Heart left ventricle (tissue), 16 donors: Measurements from ENCODE around the gene CDC42EP3. TPM values are rescaled to one million over a fixed set of nuclear protein-coding genes. Genes with fewer than 3 reads are reported as not detected.

Experiments
- ATAC-seq, 4 donors: fragments of 200-7000 bp; cut with Tn5 transposase; one replicate each; pipeline ENCODE4 v1.9.1; 2020 to 2022; ENCODE audit warnings: moderate library complexity in 4 of 4, mild to moderate bottlenecking in 3 of 4, moderate number of reproducible peaks in 1 of 4
- DNase-seq, 5 donors: peaks; one replicate each; pipeline ENCODE4 v3.0.0-alpha.2; 2020
- H3K27ac ChIP-seq, 12 donors: fragments of 200-600 bp; sonication (generic) in 4 of 12; one replicate each; pipeline versions ENCODE4 v1.5.0 to v1.8.0; 2016 to 2022; ENCODE audit warnings: mild to moderate bottlenecking in 2 of 12
- H3K27me3 ChIP-seq, 9 donors: fragments of 200-600 bp; sonication (generic) in 2 of 9; one replicate each; pipeline versions ENCODE4 v1.5.1 to v1.8.0; 2016 to 2022; ENCODE audit warnings: mild to moderate bottlenecking in 3 of 9
- H3K36me3 ChIP-seq, 9 donors: fragments of 200-600 bp; sonication (generic) in 2 of 9; one replicate each; pipeline versions ENCODE4 v1.5.0 to v1.8.0; 2018 to 2022; ENCODE audit warnings: mild to moderate bottlenecking in 2 of 9
- H3K4me1 ChIP-seq, 12 donors: fragments of 200-600 bp; sonication (generic) in 4 of 12; one replicate each; pipeline versions ENCODE4 v1.5.0 to v1.8.0; 2016 to 2022; ENCODE audit warnings: mild to moderate bottlenecking in 3 of 12
- H3K4me3 ChIP-seq, 12 donors: fragments of 200-600 bp; sonication (generic) in 4 of 12; one replicate each; pipeline versions ENCODE4 v1.5.0 to v1.8.0; 2017 to 2022; ENCODE audit warnings: mild to moderate bottlenecking in 9 of 12, moderate library complexity in 4 of 12
- H3K9me3 ChIP-seq, 12 donors: fragments of 200-600 bp; sonication (generic) in 4 of 12; one replicate each; pipeline versions ENCODE4 v1.5.0 to v1.8.0; 2016 to 2022; ENCODE audit warnings: mild to moderate bottlenecking in 1 of 12
- POLR2A ChIP-seq, 2 donors: fragments of 450-650 bp; IDR thresholded peaks; one replicate each; pipeline ENCODE4 v1.6.1; 2017; ENCODE audit warnings: antibody characterized with exemption in 2 of 2, mild to moderate bottlenecking in 2 of 2, moderate library complexity in 2 of 2
- WGBS, 4 donors: extraction: QIAGEN DNeasy Blood & Tissue Kit in 2 of 4; methylation state at CpG; one replicate each; pipeline versions ENCODE4 v1.1.5 to v1.1.7; 2013 to 2018; 5-methylcytosine and 5-hydroxymethylcytosine counted together
- intact Hi-C, 10 donors: fragments of 100-400 bp; cut with DNase I; formaldehyde crosslinking; loops; one replicate each; pipeline versions ENCODE4 v1.11.1 to v1.14.2; 2022
- polyA plus RNA-seq, 2 donors: library from polyadenylated mRNA; stranded (reverse); fragments of 200-250 nt; gene quantifications; one replicate each; pipeline ENCODE4 v1.2.3, GENCODE V29; 2013
- total RNA-seq, 9 donors: library from RNA; depleted of rRNA in 2 of 9; stranded (reverse); fragments of >200 nt in 2 of 9; fragmentation: NEBNext Ultra II Directional in 3 of 9; extraction: Animal tissue kit (Norgen Biotek cat#: 25700) in 3 of 9; gene quantifications; one replicate each; pipeline versions ENCODE4 v1.1.0 to v1.2.4, GENCODE V29; 2016 to 2023
- TF ChIP-seq, protein P1 (sequence below), 12 donors: fragments of 200-600 bp; sonication (generic) in 4 of 12; IDR thresholded peaks; one replicate each; pipeline versions ENCODE4 v1.5.0 to v1.8.0; 2018 to 2022; ENCODE audit warnings: antibody characterized with exemption in 12 of 12, mild to moderate bottlenecking in 5 of 12
- donor health status: ischemic (EF 13 %, LVEDD 7.1; RV severe dilation, severe dysfunction).
- donor health status: healthy with polysubstance abuse.
- donor health status: DM: no; HTN: yes; CAD: no.
- donor health status: DM: no; HTN: no; CAD: no.
- donor health status: ischemic (EF 25% LVEDD 6.9; RV normal size, moderate dysfunction).
- donor health status: ischemic (EF 25% LVEDD 5.7; RV mildly dilated, moderate dysfunction).
- donor health status: healthy.
- donor health status: DM: yes; HTN: yes; CAD: no.
- donor health status: ischemic (EF 35%, LVEDD 5.7; RV mildly dilated, moderate dysfunction).
- donor health status: nonischemic (EF 11% LVEDD 7.7; RV severe dilation, severe dysfunction).
- donor health status: DM: yes; HTN: yes; CAD: no.
- donor health status: PGD.
- donor health status: ischemic (EF 29% LVEDD 5.4; RV normal size, mild dysfunction).
- donor health status: nonischemic (EF 23%, LVEDD 6.1; RV moderate dilation, normal function).

The CDC42EP3 gene
- total and polyA plus RNA-seq, 11 donors, result 32.5 to 189 (median 111) TPM

- ATAC-seq (no peak), DNase-seq (no peak)
- Histone ChIP-seq H3K27me3 (no peaks in the 10 kb centered on the region), H3K4me3 (no peak overlapping the region), H3K4me1 (peaks cover 0 to 68% (median 16%) of the 10 kb centered on the region in 12 donors), H3K27ac (peak overlapping the region in 1 of 12 donors; percentile 8), H3K9me3 (no peaks in the 10 kb centered on the region), H3K36me3 (peaks cover 0 to 14% (median 0%) of the 10 kb centered on the region in 9 donors)
- no peak for TF ChIP-seq POLR2A (IDR thresholded peaks at IDR 0.05)
- TF ChIP-seq, protein P1, sequence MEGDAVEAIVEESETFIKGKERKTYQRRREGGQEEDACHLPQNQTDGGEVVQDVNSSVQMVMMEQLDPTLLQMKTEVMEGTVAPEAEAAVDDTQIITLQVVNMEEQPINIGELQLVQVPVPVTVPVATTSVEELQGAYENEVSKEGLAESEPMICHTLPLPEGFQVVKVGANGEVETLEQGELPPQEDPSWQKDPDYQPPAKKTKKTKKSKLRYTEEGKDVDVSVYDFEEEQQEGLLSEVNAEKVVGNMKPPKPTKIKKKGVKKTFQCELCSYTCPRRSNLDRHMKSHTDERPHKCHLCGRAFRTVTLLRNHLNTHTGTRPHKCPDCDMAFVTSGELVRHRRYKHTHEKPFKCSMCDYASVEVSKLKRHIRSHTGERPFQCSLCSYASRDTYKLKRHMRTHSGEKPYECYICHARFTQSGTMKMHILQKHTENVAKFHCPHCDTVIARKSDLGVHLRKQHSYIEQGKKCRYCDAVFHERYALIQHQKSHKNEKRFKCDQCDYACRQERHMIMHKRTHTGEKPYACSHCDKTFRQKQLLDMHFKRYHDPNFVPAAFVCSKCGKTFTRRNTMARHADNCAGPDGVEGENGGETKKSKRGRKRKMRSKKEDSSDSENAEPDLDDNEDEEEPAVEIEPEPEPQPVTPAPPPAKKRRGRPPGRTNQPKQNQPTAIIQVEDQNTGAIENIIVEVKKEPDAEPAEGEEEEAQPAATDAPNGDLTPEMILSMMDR (IDR thresholded peaks at IDR 0.05), result peak in 3 of 12 donors; percentile 9 to 26 (median 21)
- WGBS, 4 donors, result 64 to 79% (median 68%) methylated on average over 5 of the region's 5 CpGs
- intact Hi-C loops, result no loop called here
Observed at GRCh38 chr2:37637190-37637860, 34.1 kb downstream of the CDC42EP3 start.

DNA sequence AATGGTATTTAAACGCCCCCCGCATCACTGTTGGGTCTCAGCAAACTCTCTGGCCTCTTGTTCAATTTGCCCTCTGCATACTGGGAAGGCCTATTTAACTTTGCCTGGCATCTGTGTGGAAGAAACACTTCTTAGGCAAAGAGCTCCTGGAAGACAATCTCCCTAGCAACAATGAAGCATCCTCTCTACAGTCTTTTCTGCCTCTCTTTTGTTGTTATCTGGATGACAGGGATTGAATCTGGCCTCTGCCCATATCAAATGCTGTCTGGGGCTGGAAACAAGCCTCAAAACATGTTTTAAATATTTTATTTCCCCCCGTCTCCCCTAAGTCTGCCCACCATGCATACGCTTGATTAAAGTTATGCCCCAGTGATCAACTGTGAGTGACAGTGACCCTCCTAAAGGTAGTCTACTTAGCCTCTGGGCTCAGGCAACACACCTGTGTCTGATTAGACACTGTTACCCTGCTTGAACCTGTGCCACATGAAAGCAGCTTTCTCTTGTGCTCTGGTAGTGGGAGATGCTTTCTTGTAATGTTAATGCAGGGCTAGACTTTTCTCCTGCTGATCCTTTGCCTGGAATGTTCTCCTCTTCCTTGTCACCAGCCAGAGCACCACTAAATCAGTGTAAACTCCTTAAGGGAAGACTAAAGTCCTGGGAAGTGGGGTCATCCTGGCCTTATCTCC is 34.9 kb downstream of the CDC42EP3 start:
- no peaks in the 10 kb centered on the region for H3K9me3 ChIP-seq
- H3K4me3 ChIP-seq, result no peak overlapping the region
- H3K27ac ChIP-seq, result peak overlapping the region in 1 of 12 donors; percentile 8
- DNase-seq (no peak), ATAC-seq (no peak)
- intact Hi-C loops, result no loop called here
- TF ChIP-seq POLR2A (IDR thresholded peaks at IDR 0.05), result no peak
- TF ChIP-seq, protein P1 (IDR thresholded peaks at IDR 0.05), result no peak
- no peaks in the 10 kb centered on the region for H3K27me3 ChIP-seq
- peaks cover 0 to 60% (median 12%) of the 10 kb centered on the region in 12 donors for H3K4me1 ChIP-seq
- 90 to 96% (median 93%) methylated on average over 4 of the region's 4 CpGs for WGBS, 4 donors
- H3K36me3 ChIP-seq, result peaks cover 0 to 7% (median 0%) of the 10 kb centered on the region in 9 donors

- Histone ChIP-seq H3K4me3 (no peak overlapping the region), H3K9me3 (no peaks in the 10 kb centered on the region), H3K27ac (peak overlapping the region in 1 of 12 donors; percentile 47), H3K36me3 (no peaks in the 10 kb centered on the region), H3K4me1 (peaks cover 0 to 64% (median 15%) of the 10 kb centered on the region in 12 donors), H3K27me3 (no peaks in the 10 kb centered on the region)
- no peak for TF ChIP-seq POLR2A (IDR thresholded peaks at IDR 0.05)
- TF ChIP-seq, protein P1 (IDR thresholded peaks at IDR 0.05), result no peak
- intact Hi-C loops, result no loop called here
- ATAC-seq, result peak in 3 of 4 donors; percentile 27 to 60 (median 60)
- WGBS, 4 donors, result 75 to 87% (median 81%) methylated on average over 5 to 8 of the region's 8 CpGs
- peak in 2 of 5 donors; percentile 38 to 44 for DNase-seq
Observed at GRCh38 chr2:37635504-37636380, 35.7 kb downstream of the CDC42EP3 start.
